Measurements from ENCODE around the gene DUOX2. TPM values are rescaled to one million over a fixed set of nuclear protein-coding genes. Genes with fewer than 3 reads are reported as not detected.

The DUOX2 gene
- total RNA-seq, 1 experiment from 2014 or later, result 0.44 TPM

- no peak overlapping the region for H3K27ac ChIP-seq (ENCODE audit: low read depth, low read length)
- H3K4me3 ChIP-seq (replicated peaks in 1 of 2; ENCODE audit: low read depth in 1 of 2, low read length in 2 of 2), result no peak overlapping the region
These were observed 3.6 kb downstream of the DUOX2 start for GRCh38 chr15:45110256-45110820.

More at GRCh38 chr15:45110256-45110820, 3.6 kb downstream of the DUOX2 start:
- no TSS peak for BruUV-seq (replicated peaks)
- no peaks in the 10 kb centered on the region for H3K9me3 ChIP-seq (ENCODE audit: control insufficient read depth in 1 of 2, insufficient read depth in 1 of 2, low read depth in 1 of 2, low read length in 2 of 2)
- H3K4me2 ChIP-seq (ENCODE audit: low read length), result no peak overlapping the region
- no peaks in the 10 kb centered on the region for H4K20me1 ChIP-seq (ENCODE audit: insufficient read depth)
- H3K9ac ChIP-seq (ENCODE audit: low read length), result no peak overlapping the region
- no peaks in the 10 kb centered on the region for H3K36me3 ChIP-seq (ENCODE audit: control insufficient read depth in 1 of 2, insufficient read depth in 2 of 2, low read length in 2 of 2)
- ATAC-seq (no peak), DNase-seq (ENCODE audit: low read depth, low spot score) (no peak)
- no peak for TF ChIP-seq ZBTB33 (IDR thresholded peaks at IDR 0.05; ENCODE audit: extremely low read depth, insufficient replicate concordance, low read length)
- no peak for TF ChIP-seq TCF7L2 (IDR thresholded peaks at IDR 0.05; ENCODE audit: borderline replicate concordance, extremely low read depth, insufficient read depth, insufficient read length)
- peak; percentile 23; the same call in 1 of the 2 replicates for TF ChIP-seq RAD21 (IDR thresholded peaks at IDR 0.05; ENCODE audit: low read depth)
- no peak for TF ChIP-seq ELF1 (IDR thresholded peaks at IDR 0.05; ENCODE audit: borderline replicate concordance, low read depth)
- no peak for TF ChIP-seq SRF (IDR thresholded peaks at IDR 0.05; ENCODE audit: low read depth)
- peak in 1 of 3 experiments; percentile 35; a peak in 1 of 6 replicates for TF ChIP-seq CTCF (IDR thresholded peaks at IDR 0.05 in 2 of 3, conservative IDR thresholded peaks at IDR 0.05 in 1 of 3; ENCODE audit: borderline replicate concordance in 1 of 3, insufficient read depth in 1 of 3, low read depth in 2 of 3, low read length in 2 of 3)
- no peak for TF ChIP-seq CBX3 (IDR thresholded peaks at IDR 0.05; ENCODE audit: low read depth)
- no peak for TF ChIP-seq ATF3 (IDR thresholded peaks at IDR 0.05)
- TF ChIP-seq YY1 (IDR thresholded peaks at IDR 0.05; ENCODE audit: extremely low read depth, insufficient replicate concordance, low read depth, low read length), result no peak
- TF ChIP-seq POLR2A (IDR thresholded peaks at IDR 0.05; ENCODE audit: borderline replicate concordance, extremely low read depth, insufficient read depth, insufficient read length), result no peak
- H3K79me2 ChIP-seq (ENCODE audit: insufficient read depth, low read length), result no peaks in the 10 kb centered on the region
- intact Hi-C loops (cut with micrococcal nuclease), result no loop called here
- ChIA-PET RAD21 (ENCODE audit: low non-redundant PET in 1 of 2, low total read pairs in 2 of 2, uncharacterized antibody in 2 of 2, unreplicated experiment in 2 of 2) (no interaction called here), CTCF (interaction anchor here (2.0 kb wide), 1 partner anchor 8 kb away, joined by 8 read pairs; no protein-coding TSS in a partner anchor), POLR2A (no interaction called here)
- no peaks in the 10 kb centered on the region for H3K4me1 ChIP-seq (ENCODE audit: control insufficient read depth in 1 of 2, insufficient read depth in 2 of 2, low read length in 2 of 2)
- H3K9me2 ChIP-seq (ENCODE audit: insufficient read depth), result no peaks in the 10 kb centered on the region
- no peak overlapping the region for H2AFZ ChIP-seq (ENCODE audit: low read depth, low read length, poor library complexity, severe bottlenecking)
- no peaks in the 10 kb centered on the region for H3K27me3 ChIP-seq (ENCODE audit: insufficient read depth, low read length)

Data from HCT116 (cell line).